Hematopoietic multipotent progenitor cell treated with erythropoietin and hydrocortisone succinate and interleukin-3 and kit ligand, for 8 days (in vitro differentiated cells): ENCODE data around the gene CGB1.
"Not testable (repeated sequence)": the region's sequence is repeated elsewhere in the genome, so short reads cannot be mapped to it uniquely, and the experiment has no call there.

Experiments used
- DNase-seq: peaks from one replicate; pipeline ENCODE4 v3.0.0-alpha.2; 2015

Gene CGB1

GRCh38 chr19:49057636-49058234 is 21.0 kb upstream of the CGB1 start, which contains the start of gene CGB7:
TSS of gene CGB7 (minus strand) at chr19:49057749. CDS start at chr19:49055375, 2,374 bp downstream.
- DNase-seq = no peak

DNA sequence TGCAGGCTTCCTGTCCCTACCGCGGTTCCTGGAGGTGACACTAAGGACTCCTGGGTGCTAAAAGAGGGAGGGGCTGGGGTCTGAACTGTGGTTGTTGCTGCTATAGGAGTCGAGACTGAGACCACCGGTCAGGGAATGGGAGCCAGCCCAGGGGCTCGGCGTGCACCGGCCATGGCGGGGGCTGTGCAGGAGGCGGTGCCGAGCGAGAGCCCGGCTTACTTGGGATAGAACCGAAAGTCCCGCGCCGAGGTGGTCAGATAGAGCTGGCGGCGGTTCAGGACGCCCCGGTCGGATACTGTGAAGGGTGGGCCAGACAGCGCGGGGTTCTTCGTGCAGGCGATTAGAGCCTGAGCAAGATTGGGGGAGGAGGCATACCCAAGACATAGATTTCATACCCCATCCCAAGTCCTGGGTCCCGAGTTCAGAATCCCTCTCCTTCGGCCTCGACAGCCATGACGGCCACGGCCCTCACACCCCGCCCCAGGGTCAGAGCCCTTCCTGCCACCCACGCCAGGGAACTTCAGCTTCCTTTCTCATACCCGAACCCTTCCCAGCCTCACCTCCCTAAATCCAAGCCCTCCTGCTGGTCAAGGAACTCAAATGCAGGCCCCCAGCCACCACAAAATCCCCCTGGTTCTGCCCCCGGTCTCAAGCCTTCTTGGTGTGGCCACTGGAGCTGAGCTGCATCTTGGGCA is 20.4 kb upstream of the CGB1 start:
- DNase-seq = not testable (repeated sequence)

DNA sequence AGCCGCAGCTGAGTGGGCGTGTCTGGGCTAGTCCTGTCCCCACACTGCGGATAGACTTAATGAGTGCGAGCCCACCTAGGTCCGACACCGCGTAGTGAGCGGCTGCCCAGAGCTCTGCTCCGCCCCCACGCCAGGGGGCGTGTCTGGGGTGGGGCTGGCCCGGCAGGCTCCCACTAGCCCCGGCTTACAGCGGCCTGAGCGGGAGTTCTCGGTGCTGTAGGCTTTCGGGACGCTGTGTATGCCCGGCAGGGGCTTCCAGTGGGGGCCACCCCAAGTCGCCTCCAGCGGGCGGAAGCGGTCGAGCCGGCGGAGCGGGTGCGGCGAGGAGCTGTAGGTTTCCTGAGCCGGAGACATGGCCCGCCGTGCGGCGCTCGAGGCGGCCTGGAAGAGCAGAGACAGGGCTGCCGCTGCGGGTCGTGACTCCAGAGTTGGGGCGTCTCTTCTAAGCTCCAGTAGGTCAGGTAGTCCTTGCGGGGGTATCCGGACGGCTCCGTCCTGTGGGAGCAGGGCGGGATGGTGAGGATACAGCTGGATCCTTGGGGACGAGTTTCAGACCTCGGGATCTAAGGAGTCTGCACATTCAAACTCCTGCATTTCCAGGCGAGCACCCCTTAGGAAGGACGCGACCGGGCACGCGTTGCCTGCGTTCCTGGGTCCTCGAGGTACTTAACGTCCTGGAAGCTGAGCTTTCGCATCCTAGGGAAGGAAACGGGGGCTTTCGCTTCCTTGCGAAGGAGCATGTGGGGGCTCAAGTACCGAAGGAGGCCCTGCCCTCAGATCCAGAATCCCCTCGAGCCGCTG is 19.6 kb upstream of the CGB1 start:
- peak; percentile 25 for DNase-seq

GRCh38 chr19:49050376-49051033 is 13.8 kb upstream of the CGB1 start:
- DNase-seq = not testable (repeated sequence)

DNA sequence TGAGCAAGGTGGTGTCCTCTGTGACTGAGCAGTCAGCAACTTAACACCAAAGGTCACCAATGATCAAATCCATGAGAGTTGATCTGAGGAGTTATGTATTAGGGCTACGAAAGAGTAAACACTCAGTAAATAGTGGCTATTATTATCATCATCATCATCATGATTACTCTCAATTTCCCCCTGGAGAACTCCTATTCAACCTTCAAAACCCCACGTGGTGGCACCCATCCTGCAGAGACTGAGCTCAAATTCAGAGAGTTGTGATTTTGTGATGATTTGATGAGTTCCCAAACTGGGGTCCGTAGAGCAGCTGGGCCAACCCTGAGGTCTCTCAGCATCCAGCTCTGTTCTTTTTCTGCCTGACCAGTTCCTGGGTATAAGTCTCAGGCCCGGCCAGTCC is 13.1 kb upstream of the CGB1 start:
- not testable (repeated sequence) for DNase-seq

- not testable (repeated sequence) for DNase-seq
These were observed 12.3 kb upstream of the CGB1 start, which contains the start of gene CGB8 for GRCh38 chr19:49049011-49049410. TSS of gene CGB8 (minus strand) at chr19:49049111. CDS start at chr19:49048739, 372 bp downstream.

DNA sequence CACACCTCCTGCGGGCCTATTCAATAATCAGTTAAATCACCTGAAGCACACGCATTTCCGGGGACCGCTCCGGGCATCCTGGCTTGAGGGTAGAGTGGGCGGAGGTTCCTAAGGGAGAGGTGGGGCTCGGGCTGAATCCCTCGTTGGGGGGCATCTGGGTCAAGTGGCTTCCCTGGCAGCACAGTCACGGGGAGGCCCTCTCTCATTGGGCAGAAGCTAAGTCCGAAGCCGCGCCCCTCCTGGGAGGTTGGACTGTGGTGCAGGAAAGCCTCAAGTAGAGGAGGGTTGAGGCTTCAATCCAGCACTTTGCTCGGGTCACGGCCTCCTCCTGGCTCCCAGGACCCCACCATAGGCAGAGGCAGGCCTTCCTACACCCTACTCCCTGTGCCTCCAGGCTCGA is 6.9 kb upstream of the CGB1 start, which contains the start of gene CGB5:
Gene CGB5 (plus strand): TSS at position 301 of the 400 bp plus-strand sequence. CDS start 362 bp downstream, outside the sequence.
- DNase-seq = not testable (repeated sequence)

- DNase-seq = not testable (repeated sequence)
These were observed 6.0 kb upstream of the CGB1 start for GRCh38 chr19:49042666-49043065.

DNA sequence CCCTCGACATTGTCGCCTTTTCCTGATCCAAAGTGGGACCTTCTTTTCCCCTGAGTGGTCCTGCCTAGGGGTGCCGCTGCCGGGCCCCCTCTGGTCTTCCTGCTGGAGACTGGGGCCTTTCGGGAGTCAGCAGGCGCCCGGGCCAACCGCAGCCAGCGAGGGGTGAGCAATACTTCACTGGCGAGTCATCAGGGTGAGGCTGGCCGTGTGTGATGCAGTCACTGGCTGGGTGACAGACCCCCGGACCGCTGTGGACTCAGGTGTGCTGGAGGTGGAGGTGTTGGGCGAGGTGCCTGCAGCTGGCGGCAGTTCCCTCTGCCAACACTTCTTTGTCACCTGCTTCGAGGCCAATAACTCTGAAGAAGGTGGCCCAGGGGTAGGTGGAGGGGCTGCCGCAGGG is 5.5 kb upstream of the CGB1 start:
- DNase-seq = no peak

- DNase-seq = not testable (repeated sequence)
These were observed 3.0 kb upstream of the CGB1 start for GRCh38 chr19:49039736-49040135.

DNA sequence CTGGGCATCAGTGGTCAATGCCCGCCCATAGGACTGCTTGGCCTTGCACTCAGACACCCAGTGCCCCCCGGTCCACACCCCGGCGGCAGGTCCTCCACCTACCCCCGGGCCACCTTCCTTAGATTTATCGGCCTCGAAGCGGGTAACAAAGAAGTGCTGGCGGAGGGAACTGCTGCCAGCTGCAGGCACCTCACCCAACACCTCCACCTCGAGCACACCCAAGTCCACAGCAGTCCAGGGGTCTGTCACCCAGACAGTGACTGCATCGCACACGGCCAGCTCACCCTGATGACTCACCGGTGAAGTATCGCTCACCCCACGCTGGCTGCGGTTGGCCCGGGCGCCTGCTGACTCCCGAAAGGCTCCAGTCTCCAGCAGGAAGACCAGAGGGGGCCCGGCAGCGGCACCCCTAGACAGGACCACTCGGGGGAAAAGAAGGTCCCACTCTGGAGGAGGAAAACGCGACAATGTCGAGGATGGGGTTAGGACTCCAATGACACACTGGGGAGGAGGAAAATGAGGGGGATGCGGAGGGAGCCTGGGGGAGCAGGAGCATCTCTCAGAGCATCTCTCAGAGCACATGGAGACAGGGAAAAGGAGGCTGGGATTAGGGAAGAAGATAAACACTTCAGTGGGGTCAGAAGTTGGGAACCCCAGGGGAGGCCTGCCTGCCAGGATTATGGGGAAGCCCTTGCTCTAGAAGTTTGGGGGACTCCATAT is 2.0 kb upstream of the CGB1 start:
- not testable (repeated sequence) for DNase-seq

DNA sequence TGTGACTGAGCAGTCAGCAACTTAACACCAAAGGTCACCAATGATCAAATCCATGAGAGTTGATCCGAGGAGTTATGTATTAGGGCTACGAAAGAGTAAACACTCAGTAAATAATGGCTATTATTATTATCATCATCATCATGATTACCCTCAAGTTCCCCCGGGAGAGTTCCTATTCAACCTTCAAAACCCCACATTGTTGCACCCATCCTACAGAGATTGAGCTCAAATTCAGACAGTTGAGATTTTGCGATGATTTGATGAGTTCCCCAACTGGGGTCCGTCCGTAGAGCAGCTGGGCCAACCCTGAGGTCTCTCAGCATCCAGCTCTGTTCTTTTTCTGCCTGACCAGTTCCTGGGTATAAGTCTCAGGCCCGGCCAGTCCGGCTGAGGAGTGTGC is 1.4 kb upstream of the CGB1 start:
- DNase-seq = not testable (repeated sequence)

- peak; percentile 75 for DNase-seq
These were observed 4.9 kb downstream of the CGB1 start, which contains the start of gene CGB2 for GRCh38 chr19:49031642-49032301. TSS of gene CGB2 (plus strand) at chr19:49031890. CDS start at chr19:49032096, 206 bp downstream.

- DNase-seq = not testable (repeated sequence)
These were observed 6.4 kb downstream of the CGB1 start for GRCh38 chr19:49030323-49030722.

DNA sequence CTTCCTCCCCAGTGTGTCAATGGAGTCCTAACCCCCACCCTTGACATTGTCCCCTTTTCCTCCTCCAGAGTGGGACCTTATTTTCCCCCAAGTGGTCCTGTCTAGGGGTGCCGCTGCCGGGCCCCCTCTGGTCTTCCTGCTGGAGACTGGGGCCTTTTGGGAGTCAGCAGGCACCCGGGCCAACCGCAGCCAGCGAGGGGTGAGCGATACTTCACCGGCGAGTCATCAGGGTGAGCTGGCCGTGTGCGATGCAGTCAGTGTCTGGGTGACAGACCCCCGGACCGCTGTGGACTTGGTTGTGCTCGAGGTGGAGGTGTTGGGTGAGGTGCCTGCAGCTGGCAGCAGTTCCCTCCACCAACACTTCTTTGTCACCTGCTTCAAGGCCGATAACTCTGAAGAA is 6.9 kb downstream of the CGB1 start:
- DNase-seq = not testable (repeated sequence)

DNA sequence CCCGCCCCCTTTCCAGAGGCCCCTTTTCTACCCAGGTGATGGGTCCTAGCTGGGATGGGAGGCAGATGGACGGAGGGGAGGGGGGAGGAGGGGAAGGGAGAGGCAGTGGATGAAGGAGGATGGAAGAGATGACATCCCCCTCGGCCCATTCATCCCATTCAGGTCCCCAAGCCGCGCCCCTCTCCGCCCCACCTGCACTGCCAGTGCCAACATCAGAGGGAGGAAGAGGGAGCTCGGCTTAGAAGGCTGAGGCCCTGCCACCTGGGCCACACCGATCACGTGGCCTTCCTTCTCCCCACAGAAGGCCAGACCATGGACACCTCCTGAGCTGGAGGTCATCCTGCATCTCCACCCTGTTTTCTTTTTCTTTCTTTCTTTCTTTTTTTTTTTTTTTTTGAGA is 8.0 kb downstream of the CGB1 start:
- DNase-seq = not testable (repeated sequence)

DNA sequence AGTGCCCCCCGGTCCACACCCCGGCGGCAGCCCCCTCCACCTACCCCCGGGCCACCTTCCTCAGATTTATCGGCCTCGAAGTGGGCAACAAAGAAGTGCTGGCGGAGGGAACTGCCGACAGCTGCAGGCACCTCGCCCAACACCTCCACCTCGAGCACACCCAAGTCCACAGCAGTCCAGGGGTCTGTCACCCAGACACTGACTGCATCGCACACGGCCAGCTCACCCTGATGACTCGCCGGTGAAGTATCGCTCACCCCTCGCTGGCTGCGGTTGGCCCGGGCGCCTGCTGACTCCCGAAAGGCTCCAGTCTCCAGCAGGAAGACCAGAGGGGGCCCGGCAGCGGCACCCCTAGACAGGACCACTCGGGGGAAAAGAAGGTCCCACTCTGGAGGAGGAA is 11.1 kb downstream of the CGB1 start:
- not testable (repeated sequence) for DNase-seq

- not testable (repeated sequence) for DNase-seq
These were observed 11.6 kb downstream of the CGB1 start for GRCh38 chr19:49025088-49025487.

DNA sequence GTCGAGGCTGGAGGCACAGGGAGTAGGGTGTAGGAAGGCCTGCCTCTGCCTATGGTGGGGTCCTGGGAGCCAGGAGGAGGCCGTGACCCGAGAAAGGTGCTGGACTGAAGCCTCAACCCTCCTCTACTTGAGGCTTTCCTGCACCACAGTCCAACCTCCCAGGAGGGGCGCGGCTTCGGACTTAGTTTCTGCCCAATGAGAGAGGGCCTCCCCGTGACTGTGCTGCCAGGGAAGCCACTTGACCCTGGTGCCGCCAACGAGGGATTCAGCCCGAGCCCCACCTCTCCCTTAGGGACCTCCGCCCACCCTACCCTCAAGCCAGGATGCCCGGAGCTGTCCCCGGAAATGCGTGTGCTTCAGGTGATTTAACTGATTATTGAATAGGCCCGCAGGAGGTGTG is 12.5 kb downstream of the CGB1 start, which contains the start of gene CGB3:
Gene CGB3 (minus strand): TSS at position 101 of the 400 bp plus-strand sequence. CDS start 362 bp downstream, outside the sequence.
- DNase-seq = not testable (repeated sequence)

DNA sequence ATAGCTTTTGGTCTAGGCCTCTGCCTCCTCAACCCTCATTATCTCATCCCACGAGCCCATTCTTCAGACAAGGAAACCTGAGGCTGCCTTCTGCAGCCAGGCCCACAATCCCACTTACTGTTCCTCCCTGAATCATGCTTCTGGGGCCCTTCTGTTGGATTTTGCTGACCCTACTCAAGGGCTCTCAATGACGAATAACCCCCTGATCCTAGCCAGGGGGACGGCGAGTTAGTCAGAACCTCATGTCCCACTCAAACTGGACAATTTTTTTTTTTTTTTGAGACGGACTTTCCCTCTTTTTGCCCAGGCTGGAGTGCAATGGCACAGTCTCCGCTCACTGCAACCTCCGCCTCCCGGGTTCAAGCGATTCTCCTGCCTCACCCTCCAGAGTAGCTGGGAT is 14.6 kb downstream of the CGB1 start:
- no peak for DNase-seq
